Hepatocyte (in vitro differentiated cells): ENCODE data around the gene VPS18.

Experiments
- EZH2 ChIP-seq: fragments of 200-600 bp; sonication (generic); IDR thresholded peaks from 2 replicates; pipeline ENCODE4 v1.6.1; 2016; ENCODE audit warnings: antibody characterized with exemption, mild to moderate bottlenecking, borderline replicate concordance
- EZH2phosphoT487 ChIP-seq: fragments of 200-600 bp; sonication (generic); IDR thresholded peaks from one replicate; pipeline ENCODE4 v1.6.1; 2018; ENCODE audit warnings: antibody characterized with exemption, mild to moderate bottlenecking, low read depth, moderate library complexity; ENCODE audit not compliant: unreplicated experiment, severe bottlenecking
- TF ChIP-seq, protein P1 (sequence below): fragments of 200-600 bp; sonication (generic); IDR thresholded peaks from 2 replicates; pipeline ENCODE4 v1.5.1; 2016; ENCODE audit warnings: antibody characterized with exemption, mild to moderate bottlenecking; ENCODE audit not compliant: poor library complexity

- TF ChIP-seq, protein P1, sequence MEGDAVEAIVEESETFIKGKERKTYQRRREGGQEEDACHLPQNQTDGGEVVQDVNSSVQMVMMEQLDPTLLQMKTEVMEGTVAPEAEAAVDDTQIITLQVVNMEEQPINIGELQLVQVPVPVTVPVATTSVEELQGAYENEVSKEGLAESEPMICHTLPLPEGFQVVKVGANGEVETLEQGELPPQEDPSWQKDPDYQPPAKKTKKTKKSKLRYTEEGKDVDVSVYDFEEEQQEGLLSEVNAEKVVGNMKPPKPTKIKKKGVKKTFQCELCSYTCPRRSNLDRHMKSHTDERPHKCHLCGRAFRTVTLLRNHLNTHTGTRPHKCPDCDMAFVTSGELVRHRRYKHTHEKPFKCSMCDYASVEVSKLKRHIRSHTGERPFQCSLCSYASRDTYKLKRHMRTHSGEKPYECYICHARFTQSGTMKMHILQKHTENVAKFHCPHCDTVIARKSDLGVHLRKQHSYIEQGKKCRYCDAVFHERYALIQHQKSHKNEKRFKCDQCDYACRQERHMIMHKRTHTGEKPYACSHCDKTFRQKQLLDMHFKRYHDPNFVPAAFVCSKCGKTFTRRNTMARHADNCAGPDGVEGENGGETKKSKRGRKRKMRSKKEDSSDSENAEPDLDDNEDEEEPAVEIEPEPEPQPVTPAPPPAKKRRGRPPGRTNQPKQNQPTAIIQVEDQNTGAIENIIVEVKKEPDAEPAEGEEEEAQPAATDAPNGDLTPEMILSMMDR = no peak
- no peak for TF ChIP-seq EZH2phosphoT487
- TF ChIP-seq EZH2 = no peak
Observed at GRCh38 chr15:40941068-40941527, 46.8 kb downstream of the VPS18 start.
